ENCODE measurements around the gene PARK7.
"Not testable (repeated sequence)": the region's sequence is repeated elsewhere in the genome, so short reads cannot be mapped to it uniquely, and the experiment has no call there.

PARK7 gene

DNA sequence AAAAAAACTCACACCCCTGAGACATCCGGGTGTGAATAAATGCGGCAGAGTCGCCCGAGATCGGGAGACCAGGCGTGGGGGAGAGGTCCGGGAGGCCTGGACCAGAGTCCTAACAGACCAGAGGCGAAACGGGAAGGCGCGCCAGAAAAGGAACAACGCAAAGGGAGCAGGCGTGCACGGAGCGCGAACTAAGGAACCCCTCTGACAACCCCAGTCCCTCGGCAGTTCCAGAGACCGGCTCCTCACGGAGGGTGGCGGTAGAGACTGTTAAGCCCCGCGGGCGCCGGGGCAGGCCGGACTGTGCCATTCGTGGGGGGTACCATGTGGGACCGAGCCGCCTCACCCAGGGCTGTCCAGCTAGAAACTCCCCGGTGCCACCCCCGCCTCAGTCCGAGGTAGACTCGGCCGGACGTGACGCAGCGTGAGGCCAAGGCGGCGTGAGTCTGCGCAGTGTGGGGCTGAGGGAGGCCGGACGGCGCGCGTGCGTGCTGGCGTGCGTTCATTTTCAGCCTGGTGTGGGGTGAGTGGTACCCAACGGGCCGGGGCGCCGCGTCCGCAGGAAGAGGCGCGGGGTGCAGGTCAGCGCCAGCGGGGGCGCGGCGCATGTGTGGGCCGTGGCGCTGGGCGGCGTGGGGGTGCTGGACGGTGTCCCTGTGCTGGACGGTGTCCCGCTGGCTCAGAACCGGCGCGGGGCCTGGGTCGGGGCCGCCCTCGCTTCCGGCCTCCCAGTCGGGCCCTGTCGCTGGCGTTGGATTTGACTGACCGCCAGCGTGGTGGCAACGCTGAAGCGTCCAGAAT lies at the start of gene PARK7:
Gene PARK7 (plus strand): TSS at position 496 of the 798 bp plus-strand sequence. CDS start 1,075 bp downstream, outside the sequence.
- peak within 1 kb of the TSS; percentile 98 for H3K4me3 ChIP-seq (ENCODE audit: low read length)
- no peak for TF ChIP-seq ZNF274 (IDR thresholded peaks at IDR 0.05; ENCODE audit: low read depth, low read length)

DNA sequence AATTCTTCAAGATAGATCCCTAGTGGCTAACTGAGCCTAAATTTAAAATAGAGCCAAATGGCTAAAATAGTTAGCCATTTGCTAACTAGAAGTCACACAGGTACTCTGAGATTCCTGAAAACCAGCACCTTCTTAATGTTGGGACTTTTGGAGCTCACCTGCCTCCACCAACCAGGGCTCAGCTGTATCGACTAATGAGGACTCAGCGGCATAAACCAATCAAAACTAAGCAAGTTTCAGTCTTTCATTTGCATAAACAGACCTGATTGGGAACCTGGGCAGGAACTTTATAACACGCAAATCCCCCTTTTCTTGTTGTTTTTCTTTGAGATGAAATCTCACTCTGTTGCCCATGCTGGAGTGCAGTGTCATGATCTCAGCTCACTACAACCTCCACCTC lies 49.4 kb upstream of the PARK7 start:
- no peak for TF ChIP-seq ZNF274 (IDR thresholded peaks at IDR 0.05; ENCODE audit: low read depth, low read length)
- no peak overlapping the region for H3K4me3 ChIP-seq (ENCODE audit: low read length)

DNA sequence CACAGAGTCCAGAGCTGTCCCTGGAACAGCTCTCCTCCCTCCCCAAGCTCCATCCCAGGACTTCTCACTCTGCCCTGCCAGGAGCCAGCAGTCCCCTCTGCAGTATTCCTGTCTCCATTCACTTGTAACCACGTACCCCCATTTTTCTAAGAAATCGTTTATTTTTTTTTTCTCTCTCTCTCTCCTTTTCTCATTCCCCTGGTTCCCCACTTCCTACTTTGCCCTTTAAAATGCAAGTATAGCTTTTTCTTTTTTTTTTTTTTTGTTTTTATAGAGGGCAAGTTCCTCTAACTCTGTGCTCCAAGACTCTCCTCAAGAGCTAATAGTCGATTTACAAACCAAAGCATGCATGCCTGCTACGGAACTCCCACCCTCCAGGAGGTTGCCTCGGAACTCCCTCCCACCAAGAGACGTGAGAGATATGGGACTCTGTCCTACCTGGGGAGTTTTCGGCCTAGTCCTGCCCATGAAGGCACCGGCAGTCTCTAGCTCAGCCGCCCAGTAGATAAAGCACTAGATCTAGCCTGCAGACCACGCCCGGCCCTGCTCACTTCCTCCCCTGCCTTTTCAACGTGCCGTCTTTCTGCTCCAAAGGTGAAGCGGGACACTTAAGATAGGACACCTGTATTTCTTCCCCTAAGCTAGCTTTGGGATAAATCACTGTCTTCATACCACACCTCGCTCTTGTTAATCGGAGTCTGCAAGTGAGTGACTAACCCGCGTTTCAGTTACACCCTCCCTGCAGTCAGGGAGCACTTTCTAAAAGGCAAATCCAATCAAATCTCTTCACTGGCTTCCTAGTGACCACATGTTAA lies 48.6 kb upstream of the PARK7 start:
- TF ChIP-seq ZNF274 (IDR thresholded peaks at IDR 0.05; ENCODE audit: low read depth, low read length) = no peak
- H3K4me3 ChIP-seq (ENCODE audit: low read length) = no peak overlapping the region

DNA sequence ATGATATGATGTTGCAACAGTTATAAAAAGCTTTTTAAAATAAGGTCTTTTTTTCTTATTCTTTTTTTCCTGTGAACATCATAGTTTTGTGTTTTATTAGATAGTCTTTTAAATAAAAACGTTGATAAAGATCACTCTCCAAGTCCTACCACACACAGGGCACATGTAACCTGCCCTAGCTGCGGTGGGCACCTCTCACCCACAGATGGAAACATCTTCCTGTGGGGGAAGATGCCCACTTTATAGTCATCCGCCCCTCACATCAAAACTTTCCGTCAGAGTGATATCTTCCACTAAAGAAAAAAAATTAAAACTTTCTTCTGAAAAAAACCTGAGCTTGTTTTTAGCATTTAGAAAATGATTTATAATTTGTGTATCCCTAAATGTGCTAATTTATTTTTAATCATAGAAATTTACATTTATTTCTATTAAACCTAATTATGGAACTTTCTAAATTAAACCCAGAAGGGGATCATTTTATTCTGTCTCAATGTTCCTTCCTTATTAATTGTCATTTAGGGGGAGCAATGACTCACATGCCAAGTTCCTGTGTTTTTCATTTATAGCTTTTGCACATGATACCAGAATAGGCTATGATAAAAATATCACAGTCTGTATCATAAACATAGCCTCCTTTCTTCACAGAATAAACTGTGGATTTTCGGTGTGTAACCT lies 45.5 kb upstream of the PARK7 start:
- TF ChIP-seq ZNF274 (IDR thresholded peaks at IDR 0.05; ENCODE audit: low read depth, low read length) = no peak
- H3K4me3 ChIP-seq (ENCODE audit: low read length) = no peak overlapping the region

DNA sequence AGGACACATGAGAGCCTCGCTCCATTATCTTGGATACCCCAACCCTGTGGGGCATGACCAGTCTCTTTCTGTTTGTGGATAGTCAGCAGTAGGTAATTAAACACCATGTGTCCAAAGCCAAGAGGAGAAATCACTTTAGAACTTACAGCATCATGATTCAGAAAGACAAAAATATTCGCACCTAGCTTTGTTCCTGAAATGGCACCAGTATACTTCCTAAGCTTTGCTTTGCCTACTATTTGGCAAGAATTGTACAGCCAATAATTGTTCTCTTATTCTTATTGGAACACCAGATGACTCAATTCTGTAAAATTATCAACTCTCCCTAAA lies 45.0 kb upstream of the PARK7 start:
- H3K4me3 ChIP-seq (ENCODE audit: low read length) = no peak overlapping the region
- no peak for TF ChIP-seq ZNF274 (IDR thresholded peaks at IDR 0.05; ENCODE audit: low read depth, low read length)

DNA sequence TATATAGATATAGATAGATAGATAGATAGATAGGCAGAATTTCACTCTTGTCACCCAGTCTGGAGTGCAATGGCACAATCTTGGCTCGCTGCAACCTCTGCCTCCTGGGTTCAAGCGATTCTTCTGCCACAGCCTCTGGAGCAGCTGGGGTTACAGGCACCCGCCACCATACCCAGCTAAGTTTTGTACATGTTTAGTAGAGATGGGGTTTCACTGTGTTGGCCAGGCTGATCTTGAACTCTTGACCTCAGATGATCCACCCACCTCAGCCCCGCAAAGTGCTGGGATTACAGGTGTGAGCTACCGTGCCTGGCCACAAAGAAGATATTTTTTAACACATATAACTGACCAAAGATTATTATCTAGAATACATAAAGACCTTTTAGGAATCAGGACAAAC lies 43.5 kb upstream of the PARK7 start:
- not testable (repeated sequence) for H3K4me3 ChIP-seq (ENCODE audit: low read length)

DNA sequence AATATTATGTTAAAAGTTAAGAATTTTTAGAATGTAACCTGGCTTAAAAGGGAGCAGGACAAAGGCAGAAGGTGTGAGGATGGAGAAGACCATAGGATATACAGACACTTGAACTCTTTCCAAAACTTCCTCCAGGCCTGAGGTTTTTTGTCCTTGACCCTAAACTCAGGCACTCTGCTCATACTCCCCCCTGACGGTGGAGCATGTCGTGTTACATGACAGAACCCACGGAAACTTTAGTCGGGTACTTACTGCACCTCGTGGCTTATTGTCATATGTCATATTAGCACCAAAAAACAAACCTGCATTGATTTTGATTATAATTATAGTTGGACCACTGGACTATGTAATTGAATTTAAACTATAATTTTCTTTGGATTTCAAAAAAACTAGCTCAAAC lies 41.6 kb upstream of the PARK7 start:
- no peak overlapping the region for H3K4me3 ChIP-seq (ENCODE audit: low read length)
- no peak for TF ChIP-seq ZNF274 (IDR thresholded peaks at IDR 0.05; ENCODE audit: low read depth, low read length)

DNA sequence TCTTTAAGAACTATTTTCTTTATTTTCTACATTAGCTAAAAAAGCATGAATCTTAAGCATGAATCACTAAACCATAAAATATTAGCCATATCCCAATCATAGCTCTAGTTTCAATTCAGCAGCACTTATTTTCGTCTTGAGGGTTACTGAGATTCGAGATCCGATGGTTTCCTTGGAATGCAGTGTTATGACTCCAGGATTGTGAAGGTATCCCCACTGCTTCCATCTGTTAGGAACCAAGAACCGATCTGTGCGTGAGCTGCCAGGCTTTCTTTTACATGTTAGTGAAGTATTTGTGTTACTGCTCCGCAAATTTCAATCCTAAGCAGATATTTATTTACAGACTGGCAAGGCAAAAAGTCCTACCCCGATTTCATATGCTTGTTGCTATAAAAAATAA lies 39.7 kb upstream of the PARK7 start:
- TF ChIP-seq ZNF274 (IDR thresholded peaks at IDR 0.05; ENCODE audit: low read depth, low read length) = no peak

DNA sequence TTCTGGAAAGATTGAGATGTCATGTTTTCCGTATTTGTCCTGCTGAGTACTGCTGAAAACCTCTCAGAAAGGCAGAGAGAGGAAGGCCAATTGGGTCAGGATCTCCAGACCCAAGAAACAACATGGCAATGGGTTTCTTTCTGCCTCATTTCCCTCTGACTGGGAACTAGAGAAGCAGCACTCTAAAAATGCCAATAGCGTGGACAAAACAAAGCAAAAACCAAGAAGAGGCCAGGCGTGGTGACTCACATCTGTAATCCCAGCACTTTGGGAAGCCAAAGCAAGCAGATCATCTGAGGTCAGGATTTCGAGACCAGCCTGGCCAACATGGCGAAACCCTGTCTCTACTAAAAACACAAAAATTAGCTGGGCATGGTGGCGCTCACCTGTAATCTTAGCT lies 39.2 kb upstream of the PARK7 start:
- H3K4me3 ChIP-seq (ENCODE audit: low read length) = no peak overlapping the region
- TF ChIP-seq ZNF274 (IDR thresholded peaks at IDR 0.05; ENCODE audit: low read depth, low read length) = no peak

More for the DNA sequence above, 39.7 kb upstream of the PARK7 start:
- H3K4me3 ChIP-seq (ENCODE audit: low read length) = no peak overlapping the region

DNA sequence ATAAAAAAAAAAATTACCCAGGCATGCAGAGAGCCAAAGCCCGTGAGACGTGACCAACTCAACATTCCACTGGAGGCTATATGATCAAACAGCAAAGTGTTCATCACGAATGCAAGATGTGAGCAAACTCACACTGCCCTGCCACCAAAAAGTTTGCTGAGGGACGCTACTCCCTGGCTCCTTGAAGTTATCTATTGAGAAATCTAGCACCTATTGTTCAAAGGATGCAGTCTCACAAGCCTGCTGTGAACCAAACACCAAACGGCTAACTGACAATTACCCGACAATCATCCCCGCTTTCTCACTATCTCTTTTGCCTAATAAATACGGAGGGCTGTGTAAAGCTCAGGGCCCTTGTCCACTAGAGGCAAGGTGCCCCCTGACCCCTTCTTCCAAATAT lies 34.5 kb upstream of the PARK7 start:
- H3K4me3 ChIP-seq (ENCODE audit: low read length) = not testable (repeated sequence)

DNA sequence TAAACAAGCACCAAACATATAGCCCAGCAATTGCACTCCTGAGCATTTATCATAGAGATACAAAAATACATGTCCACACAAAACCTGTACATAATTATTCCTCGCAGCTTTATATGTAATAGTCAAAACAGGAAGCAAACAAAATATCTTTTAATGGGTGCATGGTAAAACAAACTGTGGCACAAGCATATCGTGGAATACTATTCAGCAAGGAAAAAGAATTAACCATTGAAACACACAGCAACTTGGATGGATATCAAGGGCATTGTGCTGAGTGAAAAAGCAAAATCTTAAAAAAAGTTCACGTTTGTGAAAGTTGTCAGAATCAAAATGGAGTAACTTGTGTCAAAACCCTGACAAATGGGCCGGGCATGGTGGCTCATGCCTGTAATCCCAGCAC lies 33.3 kb upstream of the PARK7 start:
- no peak for TF ChIP-seq ZNF274 (IDR thresholded peaks at IDR 0.05; ENCODE audit: low read depth, low read length)
- H3K4me3 ChIP-seq (ENCODE audit: low read length) = no peak overlapping the region

DNA sequence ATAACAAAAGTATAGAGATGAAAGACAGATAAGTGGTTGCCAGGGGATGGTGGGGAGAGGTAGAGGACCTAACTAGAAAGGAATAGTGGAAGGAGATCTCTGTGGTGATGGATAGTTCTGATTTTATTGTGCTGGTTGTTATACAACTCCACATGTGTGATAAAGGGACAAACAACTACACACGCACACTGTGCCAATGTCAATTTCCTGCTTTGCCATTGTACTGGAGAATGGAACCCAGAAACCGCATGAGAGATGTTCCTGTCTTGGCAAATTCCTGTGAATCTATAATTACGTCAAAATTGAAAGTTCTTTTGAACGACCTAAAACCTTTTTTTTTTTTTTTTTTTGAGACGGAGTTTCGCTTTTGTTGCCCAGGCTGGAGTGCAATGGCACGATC lies 31.9 kb upstream of the PARK7 start:
- no peak for TF ChIP-seq ZNF274 (IDR thresholded peaks at IDR 0.05; ENCODE audit: low read depth, low read length)
- H3K4me3 ChIP-seq (ENCODE audit: low read length) = no peak overlapping the region

DNA sequence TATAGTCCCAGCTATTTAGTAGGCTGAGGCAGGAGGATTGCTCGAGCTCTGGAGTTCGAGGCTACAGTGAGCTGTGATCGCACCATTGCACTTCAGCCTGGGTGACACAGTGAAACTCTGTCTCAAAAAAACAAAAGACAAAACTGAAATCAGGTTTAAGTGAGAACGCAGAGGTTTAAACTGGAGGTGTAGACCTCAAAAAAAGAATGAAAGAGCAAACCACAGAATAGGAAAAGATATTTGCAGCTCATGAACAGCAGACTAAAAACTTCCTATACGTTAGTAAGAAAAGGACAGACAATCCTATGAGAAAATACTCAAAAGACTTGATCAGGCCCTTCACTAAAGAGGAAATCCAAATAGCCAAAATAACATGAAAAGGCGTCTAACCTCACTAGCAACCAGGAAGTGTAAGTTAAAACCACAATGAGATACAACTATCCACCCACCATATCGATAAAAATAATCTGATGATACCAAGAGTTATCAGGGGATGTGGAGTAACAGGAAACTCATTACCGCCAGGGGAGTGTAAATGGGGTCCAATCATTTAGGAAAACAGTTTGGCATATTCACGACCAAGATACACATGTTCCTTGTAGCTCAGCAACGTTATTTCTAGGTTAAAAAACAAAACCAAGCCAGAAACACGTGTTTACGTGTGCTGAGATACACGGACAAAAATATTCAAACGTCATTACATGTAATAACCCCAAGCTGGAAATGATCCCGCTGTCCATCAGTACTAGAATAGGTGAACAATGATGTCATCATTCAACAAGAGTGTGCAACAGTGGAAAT lies 30.7 kb upstream of the PARK7 start:
- no peak overlapping the region; the same call in 1 of the 2 replicates for H3K4me3 ChIP-seq (ENCODE audit: low read length)
- TF ChIP-seq ZNF274 (IDR thresholded peaks at IDR 0.05; ENCODE audit: low read depth, low read length) = no peak

DNA sequence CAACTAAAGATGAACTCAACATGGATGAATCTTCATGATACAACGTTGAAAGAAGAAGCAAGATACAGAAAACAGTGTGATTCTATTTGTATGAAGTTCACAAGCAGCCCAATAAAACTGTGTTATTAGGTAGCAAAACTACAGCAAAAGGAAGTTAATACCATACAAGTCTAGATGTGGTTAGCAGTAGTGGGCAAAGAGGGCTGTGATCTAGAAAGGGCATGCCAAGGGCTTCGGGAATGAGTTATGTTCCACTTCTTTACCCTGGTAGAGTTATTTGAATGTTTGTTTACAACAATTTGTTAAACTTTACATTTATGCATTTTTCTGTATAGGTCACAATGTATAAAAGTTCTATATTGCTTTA lies 30.1 kb upstream of the PARK7 start:
- no peak for TF ChIP-seq ZNF274 (IDR thresholded peaks at IDR 0.05; ENCODE audit: low read depth, low read length)
- no peak overlapping the region for H3K4me3 ChIP-seq (ENCODE audit: low read length)

All from GM08714 (cell line).